Medulla oblongata (tissue), 1 donor: Measurements from ENCODE around the gene SOX15.

Experiments used
- DNase-seq: peaks from one replicate; pipeline ENCODE4 v3.0.0-alpha.2; 2015; ENCODE audit errors: extremely low spot score

SOX15 gene

DNA sequence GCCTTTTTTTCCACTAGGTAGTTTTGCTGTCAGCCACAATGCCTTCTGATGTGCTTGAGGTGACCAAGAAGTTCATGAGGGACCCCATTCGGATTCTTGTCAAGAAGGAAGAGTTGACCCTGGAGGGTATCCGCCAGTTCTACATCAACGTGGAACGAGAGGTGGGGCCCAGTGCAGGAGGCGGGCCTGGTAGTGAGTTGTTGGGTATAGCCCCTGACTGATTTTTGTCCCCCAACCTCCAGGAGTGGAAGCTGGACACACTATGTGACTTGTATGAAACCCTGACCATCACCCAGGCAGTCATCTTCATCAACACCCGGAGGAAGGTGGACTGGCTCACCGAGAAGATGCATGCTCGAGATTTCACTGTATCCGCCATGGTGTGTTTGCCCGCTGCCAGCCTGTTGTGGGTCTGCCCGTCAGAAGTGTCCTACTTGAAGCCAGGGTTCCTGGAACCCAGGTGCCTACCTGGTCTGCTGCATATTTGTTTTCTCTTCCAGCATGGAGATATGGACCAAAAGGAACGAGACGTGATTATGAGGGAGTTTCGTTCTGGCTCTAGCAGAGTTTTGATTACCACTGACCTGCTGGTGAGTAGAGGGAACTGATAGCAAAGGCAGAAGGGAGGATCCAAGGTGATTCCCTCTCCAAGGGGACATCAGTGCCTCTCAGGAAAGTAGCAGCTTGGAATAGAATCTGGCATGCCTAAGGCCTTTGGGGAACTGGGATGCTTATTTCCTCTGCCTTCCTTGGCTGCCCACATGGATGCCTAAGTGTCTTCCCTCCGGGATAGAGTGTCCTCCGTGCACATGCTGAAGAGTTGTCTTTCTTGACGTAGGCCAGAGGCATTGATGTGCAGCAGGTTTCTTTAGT, 12.3 kb downstream of the SOX15 start:
- no peak for DNase-seq

DNA sequence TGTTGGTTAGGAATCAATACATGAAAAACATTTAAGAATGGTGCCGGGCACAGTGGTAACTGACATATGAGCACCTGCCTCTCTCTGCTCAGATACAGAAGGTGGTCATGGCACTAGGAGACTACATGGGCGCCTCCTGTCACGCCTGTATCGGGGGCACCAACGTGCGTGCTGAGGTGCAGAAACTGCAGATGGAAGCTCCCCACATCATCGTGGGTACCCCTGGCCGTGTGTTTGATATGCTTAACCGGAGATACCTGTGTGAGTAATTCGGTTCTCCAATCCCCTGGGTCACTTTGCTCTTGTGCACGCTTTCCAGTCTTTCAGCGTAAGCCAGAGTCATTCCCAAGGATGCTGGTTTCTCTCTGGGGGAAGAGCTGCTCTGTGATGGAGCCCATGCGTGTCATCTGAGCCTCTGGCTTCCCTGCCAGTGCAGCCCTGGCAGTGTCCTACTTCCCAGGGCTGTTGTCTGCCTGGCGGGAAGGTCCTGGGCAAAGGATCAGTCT, 13.4 kb downstream of the SOX15 start:
- DNase-seq = peak; percentile 47

DNA sequence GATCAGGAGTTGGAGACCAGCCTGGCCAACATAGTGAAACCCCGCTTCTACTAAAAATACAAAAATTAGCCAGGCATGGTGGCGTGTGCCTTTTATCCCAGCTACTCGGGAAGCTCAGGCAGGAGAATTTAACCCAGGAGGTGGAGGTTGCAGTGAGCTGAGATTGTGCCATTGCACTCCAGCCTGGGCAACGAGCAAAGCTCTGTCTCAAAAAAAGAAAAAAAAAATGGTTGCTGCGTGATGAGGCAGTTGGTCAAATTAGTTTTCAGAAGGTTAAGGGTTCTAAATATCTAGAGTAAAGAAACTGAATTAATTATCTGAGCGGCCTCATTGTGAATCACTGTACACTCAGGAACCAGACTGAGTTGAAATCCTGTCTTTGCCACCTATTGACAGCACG, 13.9 kb downstream of the SOX15 start:
- DNase-seq = no peak

DNA sequence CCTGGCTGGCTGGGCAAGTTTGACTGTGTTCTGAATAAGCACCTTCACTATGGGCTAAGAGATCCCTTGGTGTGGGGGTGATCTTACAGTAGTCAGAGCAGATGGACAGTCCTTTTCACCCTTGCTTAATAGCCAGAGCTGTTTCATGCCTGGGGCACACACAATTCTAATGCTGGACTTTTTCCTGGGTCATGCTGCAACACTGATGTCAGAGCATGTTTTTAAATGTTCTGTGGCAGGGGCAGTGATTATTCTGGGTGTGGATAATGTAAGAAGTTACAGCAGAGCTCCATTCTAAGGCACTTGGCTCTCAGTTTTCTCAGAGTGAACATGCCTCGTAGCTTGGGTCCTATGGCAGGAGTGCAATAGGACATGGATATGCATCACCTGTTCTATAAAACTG, 14.4 kb downstream of the SOX15 start:
- DNase-seq = no peak

DNA sequence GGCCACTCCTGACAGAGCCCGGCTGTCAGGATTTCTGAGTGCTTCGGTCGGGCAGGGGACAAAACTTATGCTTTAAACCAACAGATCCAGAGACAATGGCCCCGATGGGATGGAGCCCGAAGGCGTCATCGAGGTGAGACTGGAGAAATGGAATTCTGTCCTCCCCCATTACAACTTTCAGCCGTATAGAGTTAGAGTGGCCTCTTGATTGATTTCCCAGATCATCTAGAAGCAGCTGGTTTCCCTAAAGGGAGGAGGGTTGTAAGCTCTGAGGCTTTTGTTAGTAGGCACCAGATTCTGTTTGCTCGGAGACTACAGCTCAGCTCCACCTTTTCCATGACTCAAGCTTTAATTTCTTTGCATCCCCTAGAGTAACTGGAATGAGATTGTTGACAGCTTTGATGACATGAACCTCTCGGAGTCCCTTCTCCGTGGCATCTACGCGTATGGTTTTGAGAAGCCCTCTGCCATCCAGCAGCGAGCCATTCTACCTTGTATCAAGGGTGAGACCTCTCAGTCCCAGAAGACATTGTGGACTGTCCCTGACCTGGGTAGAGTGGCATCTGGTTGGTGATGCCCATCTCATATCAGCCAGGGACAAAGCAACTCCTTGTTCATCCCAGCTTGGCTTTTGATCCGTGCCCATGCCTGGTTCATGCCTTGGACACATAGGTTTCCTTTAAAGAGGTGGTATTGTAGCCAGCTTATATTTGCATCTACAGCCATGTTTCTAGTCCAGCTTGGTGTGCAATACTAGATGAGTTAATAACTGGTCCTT, 15.5 kb downstream of the SOX15 start:
- DNase-seq = no peak

DNA sequence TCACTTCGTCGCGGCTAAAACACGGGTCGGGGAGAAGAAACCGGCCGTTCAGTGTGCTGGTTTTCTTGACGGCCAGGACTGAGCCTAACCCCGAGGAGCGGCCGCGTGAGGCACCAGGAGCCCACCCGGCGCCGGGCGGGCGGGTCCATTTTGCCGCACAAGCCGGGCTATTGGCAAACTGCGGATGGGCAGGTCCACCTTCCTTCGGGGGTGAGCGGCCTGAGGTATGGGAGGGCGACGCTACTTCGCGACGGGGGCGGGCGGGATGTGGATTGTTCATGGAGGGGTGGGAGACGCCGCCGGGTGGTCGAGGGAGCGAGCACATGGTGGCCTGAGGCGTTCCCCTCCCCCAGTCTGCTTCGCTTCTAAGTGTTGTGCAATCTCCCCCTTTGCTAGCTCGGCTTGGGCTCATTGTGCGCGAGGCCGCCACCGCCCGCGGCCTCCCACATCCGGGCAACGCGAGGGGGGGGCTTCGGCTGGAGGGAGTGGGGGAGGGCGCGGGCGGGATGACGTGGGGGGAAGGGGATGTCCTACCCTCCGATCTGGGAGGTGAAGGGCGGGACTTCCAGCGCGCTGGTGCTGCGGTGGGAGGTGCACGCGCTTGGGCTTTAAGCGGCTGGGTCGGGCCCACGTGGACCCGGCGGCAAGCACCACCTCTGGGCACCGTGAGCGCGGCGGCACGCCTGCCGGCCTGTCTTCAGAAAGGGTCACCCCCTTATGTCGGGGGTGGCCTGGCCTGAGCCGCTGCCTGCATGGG, 16.4 kb downstream of the SOX15 start:
- peak; percentile 94 for DNase-seq

DNA sequence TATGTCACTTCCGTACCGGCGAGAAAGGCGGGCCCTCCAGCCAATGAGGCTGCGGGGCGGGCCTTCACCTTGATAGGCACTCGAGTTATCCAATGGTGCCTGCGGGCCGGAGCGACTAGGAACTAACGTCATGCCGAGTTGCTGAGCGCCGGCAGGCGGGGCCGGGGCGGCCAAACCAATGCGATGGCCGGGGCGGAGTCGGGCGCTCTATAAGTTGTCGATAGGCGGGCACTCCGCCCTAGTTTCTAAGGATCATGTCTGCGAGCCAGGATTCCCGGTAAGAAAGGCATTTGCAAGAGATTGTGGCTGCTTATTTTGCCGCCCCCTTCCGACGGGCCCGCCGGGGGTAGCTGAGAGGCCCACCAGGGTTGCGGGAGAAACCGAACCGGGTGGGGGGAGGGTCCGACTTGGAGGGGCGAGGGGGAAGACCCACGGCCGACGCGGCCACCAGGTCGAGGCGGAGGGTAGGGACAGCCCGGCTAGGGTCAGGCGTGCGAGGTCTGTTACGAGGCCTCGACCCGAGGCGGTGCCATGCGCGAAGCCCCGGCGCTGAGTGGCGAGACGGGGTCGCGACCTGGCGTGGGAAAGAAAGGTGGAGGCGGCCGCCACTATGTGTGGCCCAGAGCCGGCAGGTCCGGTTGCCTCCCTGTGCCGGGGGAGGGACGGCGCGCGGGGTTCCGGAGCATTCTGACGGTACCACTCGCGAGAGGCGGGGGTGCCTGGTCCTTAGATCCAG, 17.1 kb downstream of the SOX15 start:
- peak; percentile 99 for DNase-seq

DNA sequence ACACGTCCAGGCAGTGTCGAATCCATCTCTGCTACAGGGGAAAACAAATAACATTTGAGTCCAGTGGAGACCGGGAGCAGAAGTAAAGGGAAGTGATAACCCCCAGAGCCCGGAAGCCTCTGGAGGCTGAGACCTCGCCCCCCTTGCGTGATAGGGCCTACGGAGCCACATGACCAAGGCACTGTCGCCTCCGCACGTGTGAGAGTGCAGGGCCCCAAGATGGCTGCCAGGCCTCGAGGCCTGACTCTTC, 17.6 kb downstream of the SOX15 start:
- DNase-seq = no peak

DNA sequence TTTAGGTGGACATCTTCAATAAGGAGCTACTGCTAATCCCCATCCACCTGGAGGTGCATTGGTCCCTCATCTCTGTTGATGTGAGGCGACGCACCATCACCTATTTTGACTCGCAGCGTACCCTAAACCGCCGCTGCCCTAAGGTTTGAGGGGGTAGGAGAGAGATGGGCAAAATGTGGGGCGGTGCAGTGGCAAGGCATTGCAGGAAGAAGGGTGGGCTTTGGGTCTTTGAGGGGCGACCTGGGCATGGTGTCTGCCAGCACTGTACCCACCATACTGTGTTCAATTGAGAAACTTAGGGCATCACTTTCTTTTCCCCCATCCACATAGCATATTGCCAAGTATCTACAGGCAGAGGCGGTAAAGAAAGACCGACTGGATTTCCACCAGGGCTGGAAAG, 19.5 kb downstream of the SOX15 start:
- DNase-seq = no peak

DNA sequence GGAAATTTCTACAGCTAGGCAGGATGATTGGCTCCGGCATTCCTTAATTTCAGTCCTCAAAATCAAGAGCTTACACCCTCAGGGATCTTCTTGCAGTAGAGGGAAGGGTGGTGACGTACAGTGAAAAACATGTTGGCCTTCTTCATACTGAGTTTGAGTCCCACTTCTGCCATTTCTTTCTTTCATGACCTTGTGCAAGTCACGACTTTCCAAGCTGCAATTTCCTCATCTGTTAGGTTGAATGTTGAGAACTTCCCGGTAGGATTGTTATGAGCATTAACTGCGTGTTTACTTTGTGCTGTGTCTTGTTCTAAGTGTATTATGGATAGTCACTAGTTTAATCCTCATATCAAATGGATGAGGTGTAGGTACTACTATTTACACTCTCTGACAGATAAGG, 20.3 kb downstream of the SOX15 start:
- no peak for DNase-seq

DNA sequence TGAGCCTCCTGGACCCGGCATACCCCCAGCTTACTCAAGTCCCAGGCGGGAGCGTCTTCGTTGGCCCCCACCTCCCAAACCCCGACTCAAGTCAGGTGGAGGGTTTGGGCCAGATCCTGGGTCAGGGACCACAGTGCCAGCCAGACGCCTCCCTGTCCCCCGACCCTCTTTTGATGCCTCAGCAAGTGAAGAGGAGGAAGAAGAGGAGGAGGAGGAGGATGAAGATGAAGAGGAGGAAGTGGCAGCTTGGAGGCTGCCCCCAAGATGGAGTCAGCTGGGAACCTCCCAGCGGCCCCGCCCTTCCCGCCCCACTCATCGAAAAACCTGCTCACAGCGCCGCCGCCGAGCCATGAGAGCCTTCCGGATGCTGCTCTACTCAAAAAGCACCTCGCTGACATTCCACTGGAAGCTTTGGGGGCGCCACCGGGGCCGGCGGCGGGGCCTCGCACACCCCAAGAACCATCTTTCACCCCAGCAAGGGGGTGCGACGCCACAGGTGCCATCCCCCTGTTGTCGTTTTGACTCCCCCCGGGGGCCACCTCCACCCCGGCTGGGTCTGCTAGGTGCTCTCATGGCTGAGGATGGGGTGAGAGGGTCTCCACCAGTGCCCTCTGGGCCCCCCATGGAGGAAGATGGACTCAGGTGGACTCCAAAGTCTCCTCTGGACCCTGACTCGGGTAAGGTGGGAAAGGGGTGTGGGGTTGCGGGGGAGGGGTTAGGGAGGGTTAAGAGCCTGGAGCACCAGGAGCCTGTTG, 26.6 kb downstream of the SOX15 start:
- no peak for DNase-seq

DNA sequence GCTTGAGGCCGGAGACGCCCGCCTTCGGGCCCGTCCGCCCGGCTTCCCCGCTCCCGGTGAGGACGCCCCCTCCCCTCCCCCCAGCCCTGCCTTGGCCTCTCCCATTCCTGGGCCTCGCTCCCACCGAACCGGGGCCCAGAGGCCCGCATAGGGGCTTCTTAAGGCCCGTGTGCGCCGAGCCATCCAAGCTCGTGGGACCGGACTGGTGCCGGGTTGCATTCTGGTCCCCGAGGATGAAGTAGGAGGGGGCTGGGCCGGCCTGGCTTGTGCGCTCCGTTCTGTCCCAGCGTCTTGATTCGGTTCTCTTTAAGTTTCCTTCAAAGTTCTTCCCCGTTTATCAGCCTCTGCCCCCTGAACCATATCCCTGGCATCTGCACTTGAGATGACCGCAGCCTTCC, 27.7 kb downstream of the SOX15 start:
- no peak for DNase-seq

DNA sequence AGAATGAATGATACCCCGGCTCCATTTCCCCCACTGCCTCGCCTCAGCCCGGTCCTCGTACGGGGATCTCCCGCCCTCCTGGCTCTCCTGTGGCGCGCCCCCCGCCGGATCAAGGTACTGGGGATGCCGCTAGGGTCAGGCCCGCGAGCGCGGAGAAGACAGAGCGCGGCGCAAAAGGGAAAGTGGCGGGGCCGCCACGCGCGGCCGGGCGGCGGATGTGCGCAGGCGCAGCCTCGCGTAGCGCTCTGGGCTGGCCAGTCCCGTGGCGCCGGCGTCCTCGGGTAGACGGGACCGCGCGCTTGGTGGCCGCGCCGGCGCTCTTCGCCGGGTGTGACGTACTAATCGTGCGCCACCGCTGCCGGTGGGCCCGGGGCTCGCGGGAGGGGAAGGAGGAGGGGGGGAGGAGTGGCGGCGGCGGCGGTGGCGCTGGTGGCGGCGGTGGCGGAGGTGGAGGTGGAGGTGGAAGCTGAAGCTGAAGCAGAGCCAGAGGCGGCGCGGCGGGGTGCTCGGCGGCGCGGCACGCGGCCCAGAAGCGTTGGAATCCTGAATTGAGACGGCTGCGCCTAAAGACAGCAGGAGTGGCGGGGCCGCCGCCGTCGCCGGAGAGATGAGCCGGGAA, 28.2 kb downstream of the SOX15 start, which contains the start of gene SENP3:
Gene SENP3 (plus strand): TSS at position 331 of the 619 bp plus-strand sequence. CDS start 1,158 bp downstream, outside the sequence.
- DNase-seq = peak; percentile 90

DNA sequence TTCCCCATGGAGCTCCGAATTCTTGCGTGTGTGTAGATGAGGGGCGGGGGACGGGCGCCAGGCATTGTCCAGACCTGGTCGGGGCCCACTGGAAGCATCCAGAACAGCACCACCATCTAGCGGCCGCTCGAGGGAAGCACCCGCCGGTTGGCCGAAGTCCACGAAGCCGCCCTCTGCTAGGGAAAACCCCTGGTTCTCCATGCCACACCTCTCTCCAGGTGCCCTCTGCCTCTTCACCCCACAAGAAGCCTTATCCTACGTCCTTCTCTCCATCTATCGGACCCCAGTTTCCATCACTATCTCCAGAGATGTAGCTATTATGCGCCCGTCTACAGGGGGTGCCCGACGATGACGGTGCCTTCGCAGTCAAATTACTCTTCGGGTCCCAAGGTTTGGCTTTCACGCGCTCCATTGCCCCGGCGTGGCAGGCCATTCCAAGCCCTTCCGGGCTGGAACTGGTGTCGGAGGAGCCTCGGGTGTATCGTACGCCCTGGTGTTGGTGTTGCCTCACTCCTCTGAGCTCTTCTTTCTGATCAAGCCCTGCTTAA, 28.8 kb downstream of the SOX15 start:
- DNase-seq = peak; percentile 89

DNA sequence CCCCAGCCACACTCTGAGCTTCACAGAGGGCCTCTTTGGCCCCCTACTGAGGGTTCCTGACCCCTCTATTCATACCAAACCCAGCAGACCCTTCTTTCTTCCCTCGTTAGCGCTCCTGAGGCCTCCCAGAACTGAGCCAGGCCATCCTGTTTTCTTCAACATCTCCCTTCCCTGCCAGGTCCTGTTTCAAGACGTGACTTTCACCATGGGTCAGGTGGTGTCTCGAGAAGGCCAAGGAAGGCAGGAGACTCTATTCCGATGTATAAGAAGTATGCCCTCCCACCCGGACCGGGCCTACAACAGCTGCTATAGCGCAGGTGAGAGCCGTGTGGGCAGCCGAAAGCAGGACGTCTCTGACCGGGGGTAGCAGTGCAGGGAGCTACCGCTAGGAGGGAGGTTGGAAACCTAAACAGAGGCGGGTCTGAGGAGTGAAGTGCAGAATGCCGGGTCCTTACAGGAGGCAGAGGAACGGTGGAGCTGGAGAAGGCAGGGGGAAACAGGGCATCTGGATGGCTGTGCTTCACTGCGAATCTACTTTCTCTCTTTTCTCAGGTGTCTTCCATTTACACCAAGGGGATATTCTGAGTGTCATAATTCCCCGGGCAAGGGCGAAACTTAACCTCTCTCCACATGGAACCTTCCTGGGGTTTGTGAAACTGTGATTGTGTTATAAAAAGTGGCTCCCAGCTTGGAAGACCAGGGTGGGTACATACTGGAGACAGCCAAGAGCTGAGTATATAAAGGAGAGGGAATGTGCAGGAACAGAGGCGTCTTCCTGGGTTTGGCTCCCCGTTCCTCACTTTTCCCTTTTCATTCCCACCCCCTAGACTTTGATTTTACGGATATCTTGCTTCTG, 29.5 kb downstream of the SOX15 start:
- peak; percentile 44 for DNase-seq

DNA sequence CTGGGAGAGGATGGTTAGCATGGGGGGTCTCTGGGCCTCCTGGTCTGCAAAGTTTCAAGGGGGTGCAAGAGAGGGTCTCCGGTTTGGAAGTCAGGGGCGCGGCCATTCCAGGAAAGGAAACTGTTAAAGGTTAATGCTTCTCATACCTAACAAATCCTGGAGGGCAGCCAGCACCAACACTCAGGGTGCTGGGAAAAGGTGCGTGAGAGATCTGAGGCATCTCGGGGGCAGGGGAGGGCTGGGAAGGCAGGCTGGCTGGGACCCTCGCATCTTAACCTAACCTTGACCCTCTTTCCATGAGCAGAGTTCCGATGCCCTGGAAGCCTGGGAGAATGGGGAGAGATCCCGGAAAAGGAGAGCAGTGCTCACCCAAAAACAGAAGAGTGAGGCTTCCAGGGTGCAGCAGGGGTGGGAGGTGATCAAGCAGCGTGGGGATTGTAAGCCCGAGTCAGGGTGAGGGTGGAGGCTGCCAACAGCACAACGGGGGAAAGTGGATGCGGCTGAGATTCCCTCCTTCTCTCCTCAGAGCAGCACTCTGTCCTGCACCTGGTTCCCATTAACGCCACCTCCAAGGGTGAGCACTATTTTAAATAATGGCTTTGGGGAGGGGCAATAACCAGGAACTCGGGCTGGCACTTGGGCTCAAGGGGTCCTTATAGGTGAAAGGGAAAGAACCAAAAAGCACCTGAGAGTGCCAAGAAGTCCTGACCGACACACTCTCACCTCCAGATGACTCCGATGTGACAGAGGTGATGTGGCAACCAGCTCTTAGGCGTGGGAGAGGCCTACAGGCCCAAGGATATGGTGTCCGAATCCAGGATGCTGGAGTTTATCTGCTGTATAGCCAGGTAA, 30.3 kb downstream of the SOX15 start:
- DNase-seq = no peak

DNA sequence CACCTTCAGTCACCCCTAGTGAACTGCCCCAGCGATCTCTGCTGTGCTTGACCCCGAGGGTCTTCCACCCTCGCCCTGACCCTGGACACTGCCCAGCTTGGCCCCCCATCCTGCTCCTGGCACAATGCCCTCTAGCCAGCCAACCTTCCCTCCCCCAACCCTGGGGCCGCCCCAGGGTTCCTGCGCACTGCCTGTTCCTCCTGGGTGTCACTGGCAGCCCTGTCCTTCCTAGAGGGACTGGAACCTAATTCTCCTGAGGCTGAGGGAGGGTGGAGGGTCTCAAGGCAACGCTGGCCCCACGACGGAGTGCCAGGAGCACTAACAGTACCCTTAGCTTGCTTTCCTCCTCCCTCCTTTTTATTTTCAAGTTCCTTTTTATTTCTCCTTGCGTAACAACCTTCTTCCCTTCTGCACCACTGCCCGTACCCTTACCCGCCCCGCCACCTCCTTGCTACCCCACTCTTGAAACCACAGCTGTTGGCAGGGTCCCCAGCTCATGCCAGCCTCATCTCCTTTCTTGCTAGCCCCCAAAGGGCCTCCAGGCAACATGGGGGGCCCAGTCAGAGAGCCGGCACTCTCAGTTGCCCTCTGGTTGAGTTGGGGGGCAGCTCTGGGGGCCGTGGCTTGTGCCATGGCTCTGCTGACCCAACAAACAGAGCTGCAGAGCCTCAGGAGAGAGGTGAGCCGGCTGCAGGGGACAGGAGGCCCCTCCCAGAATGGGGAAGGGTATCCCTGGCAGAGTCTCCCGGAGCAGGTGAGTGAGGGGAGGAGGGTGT, 31.2 kb downstream of the SOX15 start, which contains the start of gene TNFSF13:
Gene TNFSF13 (plus strand): TSS at position 207 of the 776 bp plus-strand sequence. CDS start 290 bp downstream, at position 497.
- peak; percentile 56 for DNase-seq
